GM18870 (cell line): ENCODE measurements around the gene SLCO3A1.

Experiments used
- ATAC-seq: cut with Tn5 transposase; IDR thresholded peaks from one replicate; pipeline ENCODE4 v1.9.1; 2021; ENCODE audit warnings: moderate library complexity; ENCODE audit not compliant: unreplicated experiment

Gene SLCO3A1

GRCh38 chr15:91936927-91937326, 83.4 kb downstream of the SLCO3A1 start:
- ATAC-seq, result no peak

GRCh38 chr15:91938136-91938535, 84.6 kb downstream of the SLCO3A1 start:
- no peak for ATAC-seq

- no peak for ATAC-seq
These were observed 85.9 kb downstream of the SLCO3A1 start for GRCh38 chr15:91939403-91939831.

GRCh38 chr15:91940496-91941381, 87.2 kb downstream of the SLCO3A1 start:
- ATAC-seq, result no peak

GRCh38 chr15:91941871-91942658, 88.6 kb downstream of the SLCO3A1 start:
- no peak for ATAC-seq

GRCh38 chr15:91942720-91943394, 89.3 kb downstream of the SLCO3A1 start:
- peak; percentile 71 for ATAC-seq

GRCh38 chr15:91944331-91944730, 90.8 kb downstream of the SLCO3A1 start:
- ATAC-seq, result no peak

GRCh38 chr15:91945385-91945784, 91.9 kb downstream of the SLCO3A1 start:
- ATAC-seq, result no peak

GRCh38 chr15:91946075-91946474, 92.6 kb downstream of the SLCO3A1 start:
- no peak for ATAC-seq

- ATAC-seq, result no peak
These were observed 93.2 kb downstream of the SLCO3A1 start for GRCh38 chr15:91946581-91947292.

- ATAC-seq, result no peak
These were observed 93.8 kb downstream of the SLCO3A1 start for GRCh38 chr15:91947293-91947679.

- no peak for ATAC-seq
These were observed 94.4 kb downstream of the SLCO3A1 start for GRCh38 chr15:91947683-91948608.

GRCh38 chr15:91949361-91949760, 95.9 kb downstream of the SLCO3A1 start:
- ATAC-seq, result no peak

- ATAC-seq, result no peak
These were observed 96.5 kb downstream of the SLCO3A1 start for GRCh38 chr15:91950054-91950453.

GRCh38 chr15:91950631-91951329, 97.3 kb downstream of the SLCO3A1 start:
- no peak for ATAC-seq

GRCh38 chr15:91952216-91952615, 98.7 kb downstream of the SLCO3A1 start:
- no peak for ATAC-seq

GRCh38 chr15:91953432-91953831, 99.9 kb downstream of the SLCO3A1 start:
- no peak for ATAC-seq

GRCh38 chr15:91954292-91954691, 100.8 kb downstream of the SLCO3A1 start:
- ATAC-seq, result no peak
